G401 (cell line): Measurements from ENCODE around the gene LRRC7. TPM values are rescaled to one million over a fixed set of nuclear protein-coding genes. Genes with fewer than 3 reads are reported as not detected.

Experiments used
- DNase-seq: peaks from one replicate; pipeline ENCODE4 v3.0.0-alpha.2; 2015; ENCODE audit warnings: low spot score
- in situ Hi-C: cut with HindIII; loops from 2 replicates; pipeline ENCODE4 v1.10.0; 2016; ENCODE audit warnings: low sequenced_read_pairs, mixed read lengths
- total RNA-seq: library from RNA; depleted of rRNA; stranded (reverse); fragments of >200 nt; shearing (Covaris generic); gene quantifications from 2 replicates; pipeline ENCODE4 v1.2.3, GENCODE V29; 2014

Gene LRRC7
- total RNA-seq, 1 experiment from 2014 or later, result not detected

- in situ Hi-C loops, result no loop called here
- no peak for DNase-seq
These were observed 6.2 kb downstream of the LRRC7 start for GRCh38 chr1:69573911-69574310.

- in situ Hi-C loops, result no loop called here
- DNase-seq, result no peak
These were observed 17.9 kb downstream of the LRRC7 start for GRCh38 chr1:69585666-69586065.

- DNase-seq, result no peak
- in situ Hi-C loops, result no loop called here
These were observed 19.7 kb downstream of the LRRC7 start for GRCh38 chr1:69587391-69587790.

- in situ Hi-C loops, result no loop called here
- DNase-seq, result no peak
These were observed 22.1 kb downstream of the LRRC7 start for GRCh38 chr1:69589799-69590198.

GRCh38 chr1:69592341-69592740 is 24.6 kb downstream of the LRRC7 start:
- in situ Hi-C loops, result no loop called here
- no peak for DNase-seq

- DNase-seq, result no peak
- in situ Hi-C loops, result no loop called here
These were observed 27.8 kb downstream of the LRRC7 start for GRCh38 chr1:69595486-69595885.

- in situ Hi-C loops, result no loop called here
- DNase-seq, result no peak
These were observed 43.6 kb downstream of the LRRC7 start for GRCh38 chr1:69611316-69611715.

GRCh38 chr1:69613414-69613813 is 45.7 kb downstream of the LRRC7 start:
- in situ Hi-C loops, result no loop called here
- no peak for DNase-seq

- in situ Hi-C loops, result no loop called here
- DNase-seq, result no peak
These were observed 71.0 kb downstream of the LRRC7 start for GRCh38 chr1:69638673-69639072.

- no peak for DNase-seq
- in situ Hi-C loops, result no loop called here
These were observed 71.4 kb downstream of the LRRC7 start for GRCh38 chr1:69639159-69639558.

- DNase-seq, result no peak
- in situ Hi-C loops, result no loop called here
These were observed 75.5 kb downstream of the LRRC7 start for GRCh38 chr1:69643266-69643665.

GRCh38 chr1:69645477-69645876 is 77.8 kb downstream of the LRRC7 start:
- no peak for DNase-seq
- in situ Hi-C loops, result no loop called here

GRCh38 chr1:69648486-69648885 is 80.8 kb downstream of the LRRC7 start:
- in situ Hi-C loops, result no loop called here
- DNase-seq, result no peak

GRCh38 chr1:69649383-69649990 is 81.8 kb downstream of the LRRC7 start:
- in situ Hi-C loops, result no loop called here
- DNase-seq, result no peak

- in situ Hi-C loops, result no loop called here
- DNase-seq, result no peak
These were observed 83.1 kb downstream of the LRRC7 start for GRCh38 chr1:69650779-69651178.

GRCh38 chr1:69651656-69652055 is 83.9 kb downstream of the LRRC7 start:
- in situ Hi-C loops, result no loop called here

GRCh38 chr1:69657971-69658370 is 90.2 kb downstream of the LRRC7 start:
- in situ Hi-C loops, result no loop called here
- DNase-seq, result no peak

More at GRCh38 chr1:69651656-69652055, 83.9 kb downstream of the LRRC7 start:
- no peak for DNase-seq

GRCh38 chr1:69661686-69662085 is 94.0 kb downstream of the LRRC7 start:
- in situ Hi-C loops, result no loop called here
- no peak for DNase-seq

GRCh38 chr1:69662321-69662720 is 94.6 kb downstream of the LRRC7 start:
- no peak for DNase-seq
- in situ Hi-C loops, result no loop called here

GRCh38 chr1:69671363-69672010 is 103.8 kb downstream of the LRRC7 start:
- DNase-seq, result no peak
- in situ Hi-C loops, result no loop called here

GRCh38 chr1:69673321-69673720 is 105.6 kb downstream of the LRRC7 start:
- no peak for DNase-seq
- in situ Hi-C loops, result no loop called here
